Aorta (tissue), 5 donors: ENCODE results near the gene TLL1. TPM values are rescaled to one million over a fixed set of nuclear protein-coding genes. Genes with fewer than 3 reads are reported as not detected.

Source experiments
- ATAC-seq: fragments of 200-7000 bp; cut with Tn5 transposase; one replicate; pipeline ENCODE4 v1.9.1; 2022; ENCODE audit warnings: moderate library complexity; ENCODE audit not compliant: low FRiP score
- DNase-seq, 2 donors: peaks; one replicate each; pipeline ENCODE4 v3.0.0-alpha.2; 2020
- H3K27ac ChIP-seq, 2 donors: one replicate each; pipeline ENCODE4 v1.5.1; 2013; ENCODE audit warnings: low read length in 2 of 2, mild to moderate bottlenecking in 2 of 2, moderate library complexity in 2 of 2, control low read depth in 1 of 2, inconsistent platforms in 1 of 2, low read depth in 1 of 2
- H3K27me3 ChIP-seq, 2 donors: one replicate each; pipeline ENCODE4 v1.6.1; 2013; ENCODE audit warnings: control low read depth in 1 of 2, low read length in 1 of 2, mild to moderate bottlenecking in 1 of 2, moderate library complexity in 1 of 2; ENCODE audit not compliant: insufficient read depth in 2 of 2, control insufficient read depth in 1 of 2
- H3K36me3 ChIP-seq, 2 donors: one replicate each; pipeline ENCODE4 v1.6.1; 2013; ENCODE audit warnings: control low read depth in 1 of 2, low read length in 1 of 2, mild to moderate bottlenecking in 1 of 2; ENCODE audit not compliant: insufficient read depth in 2 of 2, control insufficient read depth in 1 of 2
- H3K4me1 ChIP-seq, 2 donors: one replicate each; pipeline ENCODE4 v1.6.1; 2013; ENCODE audit warnings: low read length in 2 of 2, control low read depth in 1 of 2, mild to moderate bottlenecking in 1 of 2, moderate library complexity in 1 of 2; ENCODE audit not compliant: insufficient read depth in 2 of 2, control insufficient read depth in 1 of 2
- H3K4me3 ChIP-seq, 2 donors: one replicate each; pipeline ENCODE4 v1.5.1; 2013; ENCODE audit warnings: low read length in 2 of 2, control low read depth in 1 of 2, mild to moderate bottlenecking in 1 of 2
- H3K9me3 ChIP-seq: one replicate; pipeline ENCODE4 v1.6.1; 2013; ENCODE audit warnings: mild to moderate bottlenecking, low read length; ENCODE audit not compliant: control insufficient read depth
- WGBS, 2 donors: extraction: QIAGEN DNeasy Blood & Tissue Kit; methylation state at CpG; one replicate each; pipeline ENCODE4 v1.1.7; 2013; 5-methylcytosine and 5-hydroxymethylcytosine counted together
- intact Hi-C, 2 donors: fragments of 100-400 bp; cut with DNase I; formaldehyde crosslinking; loops; one replicate each; pipeline versions ENCODE4 v1.14.2 to v1.15.0; 2022
- long read RNA-seq, 2 donors: library from polyadenylated mRNA; unstranded; transcript quantifications; one replicate each; pipeline ENCODE4 v2.0.0, GENCODE V29; 2020 to 2021
- polyA plus RNA-seq, 2 donors: library from polyadenylated mRNA; stranded (reverse); fragments of 200-250 nt; gene quantifications; one replicate each; pipeline ENCODE4 v1.2.3, GENCODE V29; 2013
- total RNA-seq, 2 donors: library from RNA; stranded (reverse); fragmentation: NEBNext Ultra II Directional; extraction: Animal tissue kit (Norgen Biotek cat#: 25700); gene quantifications; one replicate each; pipeline ENCODE4 v1.2.1, GENCODE V29; 2021
- donor health status: healthy with polysubstance abuse.
- donor health status: Bipolar disorder and iron deficiency.
- donor health status: DM: no; HTN: no; CAD: no.
- donor health status: DM: no; HTN: no; CAD: no.
- donor health status: DM: yes; HTN: yes; CAD: no.

TLL1 gene
- total RNA-seq (10 to 100 TPM; 19.5 to 20.6 TPM), polyA plus RNA-seq (under 1 TPM in 1 of 2 donors, not detected in 1; 0.50 TPM)
- long read RNA-seq, donor 1, partial matches to known transcripts, result 1 of 37 reads
- long read RNA-seq, donor 1, other reads (novel, unspliced or antisense), result 36 of 37 reads
- long read RNA-seq, donor 2, full-length matches to known transcripts, result 1 of 24 reads
- long read RNA-seq, donor 2, partial matches to known transcripts, result 2 of 24 reads
- long read RNA-seq, donor 2, other reads (novel, unspliced or antisense), result 21 of 24 reads

DNA sequence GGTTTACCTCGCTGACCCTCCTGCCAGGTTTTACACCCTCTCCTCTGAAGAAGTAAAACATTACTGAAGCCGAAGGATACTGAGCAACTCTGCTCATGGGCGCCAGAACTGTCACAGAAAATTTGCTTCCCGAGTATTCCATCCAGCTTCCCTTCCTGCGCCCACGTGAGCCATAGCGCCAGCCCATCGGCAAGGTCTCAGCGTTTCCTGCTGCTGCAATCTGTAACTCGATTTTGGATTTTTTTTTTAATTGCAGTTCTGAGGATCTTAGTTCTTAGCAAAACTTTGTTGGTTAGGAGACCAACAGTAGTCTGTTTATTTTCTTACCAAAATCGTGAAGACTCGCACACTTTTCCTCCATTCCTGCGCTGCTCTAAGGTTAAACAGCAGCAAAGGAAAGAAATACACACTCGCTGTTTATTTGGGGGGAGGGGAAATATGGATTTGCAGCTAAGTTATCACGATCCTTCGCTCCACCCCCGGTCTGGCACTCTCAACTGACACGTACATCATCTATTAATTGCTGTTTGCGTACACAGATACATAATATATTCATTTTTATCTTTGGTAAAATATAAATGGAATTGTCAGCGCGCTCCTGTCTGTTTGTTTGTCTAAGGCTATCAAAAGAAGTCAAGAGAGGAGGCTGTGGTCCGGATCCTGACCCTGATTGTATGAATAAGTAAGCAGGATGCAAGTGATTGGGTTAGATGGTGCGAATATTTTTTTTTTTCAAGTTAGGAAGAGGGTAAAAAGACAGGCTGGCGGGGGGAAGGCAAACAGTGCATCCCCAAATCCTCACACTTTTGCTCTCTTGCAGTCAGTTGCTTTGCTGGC lies at the start of gene TLL1:
Gene TLL1 (plus strand): TSS at position 777 of the 837 bp plus-strand sequence. CDS start 668 bp downstream, outside the sequence.
- H3K4me3 ChIP-seq, result peak within 1 kb of the TSS; percentile 33 to 38
- H3K4me1 ChIP-seq, result no peaks in the 10 kb centered on the region
- WGBS, 2 donors, result 5% methylated on average over 24 of the region's 24 CpGs
- H3K27me3 ChIP-seq, result no peaks in the 10 kb centered on the region
- H3K9me3 ChIP-seq, result no peaks in the 10 kb centered on the region
- no peak for DNase-seq
- H3K27ac ChIP-seq, result no peak within 1 kb of the TSS
- intact Hi-C loops, result loop anchor here in 1 of 2 donors (10.0 kb wide), 1 partner anchor 198 kb away; no protein-coding TSS in a partner anchor
- peak; percentile 52 for ATAC-seq
- H3K36me3 ChIP-seq, result no peaks in the 10 kb centered on the region

DNA sequence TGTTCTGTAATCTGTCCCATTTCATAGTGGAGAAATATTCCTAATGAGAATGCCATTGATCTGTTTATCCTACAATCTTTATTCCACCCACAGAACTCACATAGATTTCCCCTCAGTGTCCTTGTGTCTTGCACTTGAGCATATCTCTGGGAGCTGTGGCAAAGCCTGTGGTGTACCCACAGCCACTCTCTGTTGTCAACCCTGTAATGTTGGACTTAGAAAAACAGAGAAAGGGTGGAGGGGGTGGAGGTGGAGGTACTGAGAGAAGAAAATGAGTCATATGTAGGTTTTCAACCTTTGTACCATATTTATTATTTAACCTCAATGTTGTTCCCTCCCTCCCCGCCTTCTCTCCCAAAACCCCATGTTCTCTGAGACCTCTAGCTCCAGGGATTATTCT lies 46.9 kb upstream of the TLL1 start:
- intact Hi-C loops, result no loop called here
- no peaks in the 10 kb centered on the region for H3K36me3 ChIP-seq
- no peaks in the 10 kb centered on the region for H3K4me1 ChIP-seq
- no peak overlapping the region for H3K27ac ChIP-seq
- H3K9me3 ChIP-seq, result no peaks in the 10 kb centered on the region
- DNase-seq, result no peak
- no peaks in the 10 kb centered on the region for H3K27me3 ChIP-seq
- no peak for ATAC-seq
- no peak overlapping the region for H3K4me3 ChIP-seq
- 92 to 100% methylated on average over 1 of the region's 1 CpG for whole genome bisulfite sequencing, 2 donors

DNA sequence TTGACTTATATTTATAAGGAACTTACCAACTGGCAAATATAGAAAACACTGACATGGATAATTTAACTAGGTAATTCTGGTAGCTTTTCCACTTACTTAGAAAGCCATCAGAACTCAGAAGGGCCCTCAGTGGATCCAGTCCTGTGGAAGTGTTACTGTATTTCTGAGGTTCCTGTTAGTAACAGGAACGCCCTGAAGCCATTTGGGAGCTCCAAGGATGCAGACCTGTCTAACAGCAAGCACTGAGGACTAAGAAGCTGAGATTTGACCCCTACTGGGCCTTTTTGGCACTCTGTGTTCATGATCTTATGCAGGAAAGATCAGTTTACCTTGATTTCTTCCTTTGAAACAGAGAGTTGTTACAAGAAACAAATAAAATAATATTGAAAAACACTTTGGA lies 46.0 kb upstream of the TLL1 start:
- 80 to 81% methylated on average over 1 of the region's 1 CpG for WGBS, 2 donors
- ATAC-seq, result no peak

DNA sequence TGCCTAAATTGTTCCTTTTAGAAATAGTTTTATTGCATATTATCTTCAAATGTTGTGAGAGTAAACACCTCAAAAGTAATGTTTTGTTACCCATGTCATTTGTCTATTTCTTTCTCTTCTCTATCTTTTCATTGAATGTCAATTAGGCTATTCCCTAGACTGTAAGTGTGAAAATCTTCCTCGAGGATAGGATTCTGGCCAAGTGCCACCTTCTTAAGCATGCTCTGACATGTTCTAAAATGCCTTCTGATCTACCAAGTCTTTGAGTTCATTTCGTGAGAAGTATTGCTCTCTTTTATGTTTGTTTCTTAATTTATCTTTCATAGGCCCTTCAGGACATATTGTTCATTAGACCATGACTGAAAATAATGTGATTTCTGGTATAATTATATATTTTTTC lies 44.1 kb upstream of the TLL1 start:
- WGBS, 2 donors, result 20 to 24% methylated on average over 2 of the region's 2 CpGs
- ATAC-seq, result no peak
- intact Hi-C loops, result no loop called here

More for the DNA sequence above, 46.0 kb upstream of the TLL1 start:
- DNase-seq, result no peak
- Histone ChIP-seq H3K4me1 (no peaks in the 10 kb centered on the region), H3K36me3 (no peaks in the 10 kb centered on the region), H3K9me3 (no peaks in the 10 kb centered on the region), H3K27ac (no peak overlapping the region), H3K4me3 (no peak overlapping the region), H3K27me3 (no peaks in the 10 kb centered on the region)
- intact Hi-C loops, result no loop called here

DNA sequence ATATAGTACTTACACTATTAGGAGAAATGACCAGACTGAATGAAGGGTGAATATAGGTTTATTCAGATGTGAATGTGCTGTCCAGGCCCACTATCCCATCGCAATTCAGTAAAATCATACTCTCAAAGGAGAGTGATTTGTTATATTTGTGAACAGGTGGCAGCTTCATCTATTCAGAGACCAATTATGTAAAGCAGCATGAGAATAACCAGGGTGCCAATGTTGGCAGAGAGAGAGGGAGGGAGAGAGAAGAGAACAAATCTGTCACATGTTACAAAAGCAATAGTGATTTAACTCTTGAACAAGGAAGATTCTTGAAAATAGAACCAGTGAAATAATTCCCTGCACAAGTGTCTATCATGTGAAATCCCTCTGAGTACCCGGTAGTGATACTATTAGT lies 38.9 kb upstream of the TLL1 start:
- ATAC-seq (no peak), DNase-seq (no peak)
- Histone ChIP-seq H3K4me3 (no peak overlapping the region), H3K27ac (no peak overlapping the region), H3K9me3 (no peaks in the 10 kb centered on the region), H3K4me1 (no peaks in the 10 kb centered on the region), H3K36me3 (no peaks in the 10 kb centered on the region), H3K27me3 (no peaks in the 10 kb centered on the region)
- intact Hi-C loops, result no loop called here
- WGBS, 2 donors, result 93 to 95% methylated on average over 2 of the region's 2 CpGs

More for the DNA sequence above, 44.1 kb upstream of the TLL1 start:
- no peak for DNase-seq
- Histone ChIP-seq H3K4me3 (no peak overlapping the region), H3K27me3 (no peaks in the 10 kb centered on the region), H3K4me1 (no peaks in the 10 kb centered on the region), H3K9me3 (no peaks in the 10 kb centered on the region), H3K36me3 (no peaks in the 10 kb centered on the region), H3K27ac (no peak overlapping the region)

DNA sequence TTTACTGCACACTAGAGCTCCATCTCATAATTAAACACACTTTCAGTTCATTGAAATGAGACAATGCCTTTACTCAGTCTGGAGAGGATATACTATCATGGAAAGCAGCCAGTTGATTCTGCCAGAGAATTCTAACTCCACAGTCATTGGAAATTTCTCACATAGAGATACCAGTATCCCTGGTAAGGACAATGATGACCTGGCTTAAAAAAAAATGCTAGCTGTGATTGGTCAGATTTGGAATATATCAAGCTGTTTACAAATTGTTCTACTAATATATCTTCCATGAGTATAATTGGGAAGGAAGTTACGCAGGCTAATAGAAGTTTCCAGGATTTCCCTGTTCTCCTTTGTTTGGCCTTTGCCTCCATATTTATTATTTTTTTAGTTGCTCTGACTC lies 34.5 kb upstream of the TLL1 start:
- intact Hi-C loops, result no loop called here
- 96 to 97% methylated on average over 1 of the region's 1 CpG for WGBS, 2 donors

DNA sequence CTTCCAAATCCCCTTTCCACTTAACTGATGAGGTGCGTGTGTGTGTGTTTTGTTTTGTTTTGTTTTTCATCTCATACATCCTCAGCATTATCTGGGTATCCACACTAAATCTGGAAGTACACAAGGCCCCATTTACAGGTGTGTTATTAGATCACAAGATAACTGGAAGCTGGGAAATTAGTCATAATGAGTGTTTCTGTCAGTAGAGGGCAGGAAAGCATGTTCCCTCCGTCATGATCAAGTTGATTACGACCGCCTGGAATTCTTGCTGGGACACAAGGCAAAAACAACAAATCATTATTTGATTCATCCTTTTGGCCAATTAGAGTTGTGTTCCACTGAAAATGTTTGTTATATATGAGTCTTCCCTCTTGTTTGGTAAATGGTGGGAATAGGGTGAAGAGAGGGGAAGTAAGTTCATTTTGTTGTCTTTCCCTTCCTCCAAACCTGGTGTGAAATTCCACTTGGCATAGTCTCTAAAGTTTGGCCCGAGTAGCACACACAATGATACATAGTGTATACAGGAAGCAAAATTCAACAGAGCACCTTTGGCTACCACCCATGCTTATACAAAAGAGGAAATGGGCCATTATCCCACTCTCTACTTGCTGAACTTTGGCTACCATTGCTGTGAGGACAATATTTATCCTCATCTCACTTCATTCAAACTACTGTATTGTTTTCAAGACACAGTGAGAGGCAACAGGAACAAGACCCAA lies 33.3 kb upstream of the TLL1 start:
- no peaks in the 10 kb centered on the region for H3K4me1 ChIP-seq

More for the DNA sequence above, 34.5 kb upstream of the TLL1 start:
- no peaks in the 10 kb centered on the region for H3K4me1 ChIP-seq
- no peak for ATAC-seq
- no peaks in the 10 kb centered on the region for H3K36me3 ChIP-seq
- no peak for DNase-seq
- no peaks in the 10 kb centered on the region for H3K27me3 ChIP-seq
- H3K27ac ChIP-seq, result no peak overlapping the region
- no peaks in the 10 kb centered on the region for H3K9me3 ChIP-seq
- no peak overlapping the region for H3K4me3 ChIP-seq

DNA sequence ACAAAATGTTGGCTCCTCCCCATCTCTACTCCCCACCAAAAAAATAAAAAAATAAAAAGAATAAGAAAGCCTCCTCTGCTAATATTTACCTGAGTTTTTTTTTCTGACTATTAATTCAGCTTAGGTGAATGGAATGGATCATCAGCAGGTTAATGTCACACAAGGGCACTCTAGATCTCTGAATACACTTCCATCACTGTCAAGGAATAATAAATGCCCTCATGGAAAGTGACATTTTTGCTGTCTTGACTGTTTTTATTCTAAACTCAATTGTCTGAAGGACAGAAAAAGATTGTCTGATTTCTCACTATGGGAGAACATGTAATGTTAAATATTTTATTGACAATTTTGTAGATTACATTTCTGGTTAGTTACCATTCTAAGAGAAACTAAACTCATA lies 30.4 kb upstream of the TLL1 start:
- DNase-seq (no peak), ATAC-seq (no peak)
- Histone ChIP-seq H3K4me1 (no peaks in the 10 kb centered on the region), H3K9me3 (no peaks in the 10 kb centered on the region), H3K27ac (no peak overlapping the region), H3K36me3 (no peaks in the 10 kb centered on the region), H3K27me3 (no peaks in the 10 kb centered on the region), H3K4me3 (no peak overlapping the region)
- intact Hi-C loops, result no loop called here

More for the DNA sequence above, 33.3 kb upstream of the TLL1 start:
- ATAC-seq (no peak), DNase-seq (no peak)
- intact Hi-C loops, result no loop called here
- Histone ChIP-seq H3K4me3 (no peak overlapping the region), H3K27ac (no peak overlapping the region), H3K9me3 (no peaks in the 10 kb centered on the region), H3K27me3 (no peaks in the 10 kb centered on the region), H3K36me3 (no peaks in the 10 kb centered on the region)
- WGBS, 2 donors, result 74 to 78% methylated on average over 5 of the region's 5 CpGs
